NCI-H526 treated with DMSO at 0.1 percent for 48 hours (cell line): ENCODE measurements around the gene CAB39.
"Not testable (repeated sequence)": the region's sequence is repeated elsewhere in the genome, so short reads cannot be mapped to it uniquely, and the experiment has no call there.

Experiments used
- DNase-seq: peaks from one replicate; lab custom pipeline; 2025; lab: John Stamatoyannopoulos, UW

Gene CAB39

DNA sequence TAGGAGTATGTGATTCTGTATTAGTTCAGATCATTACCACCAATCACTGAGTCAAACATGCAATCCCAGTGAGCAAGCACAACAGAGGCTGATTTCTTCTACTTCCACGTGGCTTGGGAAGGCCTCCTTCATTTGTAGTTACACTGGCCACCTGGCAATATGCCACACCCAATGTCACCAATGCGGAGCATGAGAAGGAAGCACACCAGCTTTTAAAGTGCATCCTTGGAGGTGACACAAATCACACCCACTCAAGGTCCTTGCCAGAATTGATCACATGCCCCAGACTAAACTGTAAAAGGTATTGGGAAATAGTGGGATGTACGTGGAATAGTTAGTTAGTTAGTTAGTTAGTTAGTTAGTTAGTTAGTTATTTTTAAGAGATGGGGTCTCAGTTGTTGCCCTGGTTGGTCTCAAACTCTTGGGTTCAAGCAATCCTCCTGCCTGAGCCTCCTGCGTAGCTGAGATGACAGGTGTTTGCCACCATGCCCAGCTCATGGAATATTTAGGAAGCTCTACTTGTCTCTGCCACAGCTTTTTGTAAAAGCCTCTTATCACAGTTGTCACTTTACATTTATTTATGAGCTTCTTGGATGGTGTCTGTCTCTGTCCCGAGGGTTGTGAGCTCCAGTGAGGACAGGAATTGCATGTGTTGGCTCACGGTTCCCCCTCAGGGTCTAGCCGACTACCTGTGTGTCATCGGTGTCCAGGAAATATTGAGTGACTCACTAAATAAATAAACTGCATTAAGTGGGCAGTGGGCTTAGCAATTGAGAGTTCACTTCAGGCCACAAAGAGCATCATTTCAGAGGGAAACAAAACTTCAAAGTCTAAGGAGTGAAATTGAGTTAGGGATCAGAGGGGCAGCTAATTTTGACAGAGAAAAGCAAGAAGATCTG, 28.1 kb upstream of the CAB39 start:
- no peak for DNase-seq

GRCh38 chr2:230685178-230685577, 27.5 kb upstream of the CAB39 start:
- no peak for DNase-seq

DNA sequence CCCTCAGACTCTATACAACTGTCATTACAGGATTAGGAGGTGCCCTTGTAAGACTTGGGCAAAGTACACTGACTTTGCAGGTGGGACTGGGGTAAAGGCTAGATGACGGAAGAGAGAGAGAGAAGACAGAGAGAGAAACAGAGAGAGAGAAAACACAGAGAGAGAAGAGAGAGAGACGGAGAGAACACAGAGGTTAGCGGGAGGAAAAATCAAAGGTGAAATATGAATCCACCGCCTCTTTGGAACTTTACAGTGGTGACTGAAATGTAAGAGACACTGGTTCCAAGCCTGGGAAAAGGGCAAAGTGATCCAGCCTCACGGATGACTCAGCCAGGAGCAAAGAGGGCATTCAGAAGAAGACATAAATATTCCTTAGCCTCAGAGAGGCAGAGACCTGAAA, 25.1 kb upstream of the CAB39 start:
- no peak for DNase-seq

GRCh38 chr2:230688490-230688889, 24.2 kb upstream of the CAB39 start:
- no peak for DNase-seq

DNA sequence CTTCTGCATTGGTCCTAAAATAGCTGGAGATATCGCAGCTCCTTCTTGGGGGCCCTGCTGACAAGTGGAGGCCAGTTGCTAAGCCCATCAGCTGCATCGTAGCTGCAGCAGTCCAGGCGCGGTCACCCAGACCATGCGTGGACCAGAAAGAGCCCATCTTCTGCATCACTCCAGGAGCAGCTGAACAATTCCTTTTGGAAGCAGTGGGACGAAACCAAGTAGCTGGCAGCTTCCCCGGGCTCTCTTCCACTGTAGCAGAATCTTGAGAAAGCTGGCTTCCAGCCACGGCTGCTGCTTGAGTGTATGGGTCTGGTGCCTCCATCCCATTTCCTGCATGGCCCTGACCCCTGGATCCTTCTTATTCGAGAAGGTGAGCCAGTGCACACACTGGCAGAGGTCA, 22.2 kb upstream of the CAB39 start:
- no peak for DNase-seq

DNA sequence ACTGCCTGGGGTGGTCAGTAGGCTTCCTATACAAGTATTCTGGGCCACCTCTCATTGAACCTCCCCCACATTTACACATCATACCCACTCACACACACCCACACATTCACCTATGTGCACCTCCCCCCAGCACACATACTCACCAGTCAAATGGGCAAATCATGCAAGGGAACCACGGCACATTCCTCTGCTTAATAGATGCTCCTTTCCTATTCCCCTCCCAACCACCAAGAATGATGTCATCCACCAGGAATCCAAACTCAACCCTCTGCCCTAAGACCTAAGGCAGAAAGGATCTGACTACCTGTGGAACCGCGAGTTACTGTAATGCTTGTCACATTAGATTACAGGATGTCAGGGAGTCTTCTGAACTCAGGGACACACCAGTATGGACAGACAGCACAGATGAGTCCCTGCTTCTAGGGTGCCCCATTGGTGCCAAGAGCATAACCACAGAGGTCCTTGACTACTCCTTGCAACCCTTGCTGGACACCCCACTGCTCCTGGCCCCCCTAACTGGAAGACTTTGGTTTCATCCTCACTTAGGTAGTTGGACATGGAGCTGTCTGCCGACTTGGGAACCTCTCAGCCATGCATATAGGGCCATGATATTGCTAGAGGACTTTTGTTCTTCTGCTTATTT, 21.5 kb upstream of the CAB39 start:
- no peak for DNase-seq

- no peak for DNase-seq
Observed at GRCh38 chr2:230692760-230693159, 19.9 kb upstream of the CAB39 start.

GRCh38 chr2:230693411-230693810, 19.2 kb upstream of the CAB39 start:
- DNase-seq, result no peak

- DNase-seq, result no peak
Observed at GRCh38 chr2:230694241-230694640, 18.4 kb upstream of the CAB39 start.

- DNase-seq, result no peak
Observed at GRCh38 chr2:230695551-230695950, 17.1 kb upstream of the CAB39 start.

GRCh38 chr2:230696670-230697069, 16.0 kb upstream of the CAB39 start:
- DNase-seq, result no peak

DNA sequence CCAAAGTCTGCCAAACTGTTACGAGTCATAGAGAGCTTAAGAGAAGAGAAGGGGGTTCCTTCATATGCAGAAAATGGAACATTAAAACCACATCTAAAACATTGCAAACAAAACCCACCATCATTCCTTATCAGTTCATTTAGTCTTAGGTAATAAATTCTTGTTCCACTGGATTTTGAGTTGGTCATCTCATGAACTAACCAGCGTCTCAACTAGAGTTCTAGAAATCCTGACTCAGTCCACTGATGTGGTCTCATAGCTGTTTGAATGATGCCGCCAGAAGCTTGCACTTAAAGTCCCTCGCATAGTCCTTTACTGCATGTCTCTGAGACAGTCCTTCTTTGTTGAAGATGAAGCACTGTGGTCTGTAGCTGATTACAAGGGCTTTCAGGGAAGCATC, 15.0 kb upstream of the CAB39 start:
- no peak for DNase-seq

DNA sequence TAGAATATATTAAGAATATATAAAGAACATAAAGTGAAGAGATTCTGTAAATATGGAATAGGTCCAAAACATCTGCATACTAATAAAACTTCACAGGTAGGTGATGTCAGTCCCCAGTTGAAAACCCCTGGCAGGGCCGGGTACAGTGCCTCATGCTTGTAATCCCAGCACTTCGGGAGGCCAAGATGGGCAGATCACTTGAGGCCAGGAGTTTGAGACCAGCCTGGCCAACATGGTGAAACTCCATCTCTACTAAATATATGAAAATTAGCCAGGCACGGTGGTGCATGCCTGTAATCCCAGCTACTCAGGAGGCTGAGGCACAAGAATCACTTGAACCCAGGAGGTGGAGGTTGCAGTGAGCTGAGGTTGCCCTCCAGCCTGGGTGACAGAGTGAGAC, 13.9 kb upstream of the CAB39 start:
- DNase-seq, result not testable (repeated sequence)

DNA sequence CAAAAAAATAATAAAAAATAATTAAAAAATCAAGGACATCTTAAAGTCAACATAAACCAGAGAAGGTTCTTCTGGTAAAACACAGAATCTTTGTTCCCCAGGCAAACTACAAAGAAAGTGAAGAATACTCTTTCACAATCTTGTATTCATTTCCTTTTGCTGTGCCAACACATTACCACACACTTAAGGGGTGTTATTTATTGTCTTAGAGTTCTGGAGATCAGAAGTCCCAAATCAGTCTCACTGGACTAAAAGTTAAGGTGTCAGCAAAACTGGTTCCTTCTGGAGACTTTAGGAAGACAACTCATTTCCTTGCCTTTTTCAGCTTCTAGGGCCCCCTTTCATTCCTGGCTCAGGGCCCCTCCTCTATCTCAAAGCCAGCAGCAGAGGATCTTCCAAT, 12.2 kb upstream of the CAB39 start:
- DNase-seq, result no peak

GRCh38 chr2:230701308-230701707, 11.3 kb upstream of the CAB39 start:
- no peak for DNase-seq

DNA sequence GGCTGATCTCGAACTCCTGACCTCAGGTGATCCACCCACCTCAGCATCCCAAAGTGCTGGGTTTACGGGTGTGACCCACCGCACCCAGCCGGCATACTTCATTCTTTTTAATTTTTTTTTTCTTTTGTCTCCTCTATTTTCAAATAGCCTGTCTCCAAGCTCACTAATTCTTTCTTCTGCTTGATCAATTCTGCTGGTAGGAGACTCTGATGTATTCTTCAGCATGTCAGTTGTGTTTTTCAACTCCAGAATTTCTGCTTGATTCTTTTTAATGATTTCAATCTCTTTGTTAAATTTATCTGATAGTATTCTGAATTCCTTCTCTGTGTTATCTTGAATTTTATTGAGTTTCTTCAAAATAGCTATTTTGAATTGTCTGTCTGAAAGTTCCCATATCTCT, 10.2 kb upstream of the CAB39 start:
- DNase-seq, result not testable (repeated sequence)

- DNase-seq, result no peak
Observed at GRCh38 chr2:230703514-230703913, 9.1 kb upstream of the CAB39 start.

GRCh38 chr2:230706053-230706521, 6.6 kb upstream of the CAB39 start:
- DNase-seq, result no peak

DNA sequence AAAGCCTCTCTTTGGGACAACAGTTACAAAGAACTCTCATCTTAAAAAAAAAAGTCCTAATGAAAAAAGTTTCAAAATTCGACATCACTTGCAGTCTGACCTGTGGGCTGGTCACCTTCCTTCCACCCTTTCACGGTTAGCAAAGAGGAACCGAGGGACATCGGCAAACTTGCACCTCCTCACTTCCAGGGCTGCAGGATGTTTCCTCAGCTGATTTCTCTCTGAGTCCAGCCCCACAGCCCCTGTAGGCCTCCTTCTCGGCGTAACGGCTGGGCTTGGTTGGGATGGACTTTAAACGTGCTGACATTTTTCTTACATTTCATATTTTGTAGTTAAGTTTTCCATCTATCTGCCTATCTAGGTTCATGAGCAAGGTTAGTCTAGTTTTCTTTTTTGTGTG, 5.7 kb upstream of the CAB39 start:
- DNase-seq, result no peak

GRCh38 chr2:230708204-230708603, 4.4 kb upstream of the CAB39 start:
- no peak for DNase-seq

DNA sequence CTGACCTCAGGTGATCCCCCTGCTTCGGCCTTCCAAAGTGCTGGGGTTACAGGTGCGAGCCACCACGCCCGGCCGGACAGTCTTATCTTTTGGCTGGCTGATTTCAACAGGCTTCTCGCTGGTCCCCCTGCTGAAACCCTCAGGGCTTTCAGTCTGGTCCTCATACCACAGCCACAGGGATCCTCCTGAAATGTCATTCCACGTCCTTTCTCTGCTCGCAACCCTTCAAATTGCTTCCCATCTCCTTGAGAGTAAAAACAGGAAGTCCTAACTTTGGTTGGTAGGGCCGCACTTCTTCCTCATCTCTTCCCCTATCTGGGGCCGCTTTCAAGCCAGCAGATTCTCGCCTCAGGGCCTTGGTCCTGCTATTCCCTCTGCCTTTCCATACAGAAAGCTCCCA, 1.4 kb upstream of the CAB39 start:
- DNase-seq, result no peak

GRCh38 chr2:230713331-230714135, 891 bp downstream of the CAB39 start:
- DNase-seq, result peak; percentile 15

GRCh38 chr2:230714136-230714480, 1.5 kb downstream of the CAB39 start:
- no peak for DNase-seq
